Fibroblast of skin of back (primary cell): ENCODE data around the gene ELOVL3.

Experiments used
- DNase-seq: peaks from one replicate; pipeline ENCODE4 v3.0.0-alpha.2; 2013

The ELOVL3 gene

DNA sequence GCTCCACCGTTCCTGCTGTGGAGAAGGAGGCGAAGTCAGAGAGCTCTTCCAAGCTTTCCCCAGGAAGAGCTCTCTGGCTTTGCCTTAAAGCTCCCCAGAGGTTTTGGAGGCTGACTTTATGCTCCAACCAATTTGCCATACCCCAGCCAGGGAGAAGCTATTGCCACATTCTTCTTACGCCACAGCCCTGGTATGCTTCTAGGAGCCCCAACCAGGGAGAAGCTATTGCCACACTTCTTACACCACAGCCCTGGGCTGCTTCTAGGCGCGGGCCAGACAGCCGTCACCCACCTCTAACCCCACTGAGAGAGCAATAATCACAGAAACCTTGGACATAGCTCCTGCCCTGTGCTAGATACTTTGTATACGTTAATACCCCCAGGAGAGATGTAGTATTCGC is 951 bp downstream of the ELOVL3 start:
- no peak for DNase-seq

DNA sequence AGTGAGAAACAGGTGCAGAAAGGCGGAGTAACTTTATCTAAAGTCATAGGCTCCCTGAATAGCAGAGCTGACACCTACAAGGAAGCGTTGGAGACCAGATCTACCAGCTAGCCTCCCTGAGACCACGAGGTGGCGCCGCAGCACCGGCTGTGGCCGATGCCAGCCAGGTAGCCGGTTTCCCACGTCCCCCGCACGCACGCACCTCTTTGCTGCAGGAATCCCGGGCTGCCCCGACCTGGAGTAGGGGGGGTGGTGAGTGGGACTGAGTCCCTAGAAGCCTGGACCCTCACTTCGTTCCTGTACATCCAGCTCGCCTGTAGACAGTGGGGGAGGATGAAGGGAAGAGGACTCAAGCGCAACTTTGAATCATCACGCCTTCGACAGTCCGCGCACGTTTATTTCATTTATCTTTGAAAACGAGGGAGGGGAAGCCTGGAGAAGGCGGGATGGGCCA is 3.7 kb downstream of the ELOVL3 start:
- DNase-seq: peak; percentile 63

DNA sequence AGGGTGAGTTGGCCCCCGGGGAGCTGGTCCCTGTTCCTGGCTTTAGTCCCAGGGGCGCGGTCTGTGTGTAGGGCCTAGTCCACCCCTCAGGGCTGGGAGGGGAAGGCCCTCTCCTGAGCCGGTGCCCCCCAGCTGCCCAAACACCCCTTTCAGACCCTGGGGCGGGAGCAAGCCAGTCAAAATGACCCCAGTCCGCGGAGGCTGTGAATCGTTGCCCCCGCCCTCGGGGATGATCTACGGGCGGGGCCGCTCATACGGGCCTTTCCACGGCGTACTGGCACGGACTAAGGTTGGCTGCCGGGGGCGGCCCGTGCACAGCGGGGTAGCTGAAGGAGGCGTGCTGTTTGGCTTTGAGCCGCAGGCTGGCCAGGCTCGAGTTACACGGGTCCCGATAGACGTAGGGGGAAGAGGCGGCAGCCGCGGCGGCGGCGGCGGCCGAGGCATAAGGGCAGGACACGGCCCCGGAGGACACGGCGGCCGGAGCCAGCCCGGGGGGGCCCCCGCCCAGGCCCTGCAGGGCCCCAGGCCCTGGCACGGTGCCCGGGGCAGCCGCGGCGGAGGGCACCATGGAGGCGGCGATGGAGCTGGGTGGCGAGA is 4.3 kb downstream of the ELOVL3 start:
- DNase-seq: peak; percentile 72

DNA sequence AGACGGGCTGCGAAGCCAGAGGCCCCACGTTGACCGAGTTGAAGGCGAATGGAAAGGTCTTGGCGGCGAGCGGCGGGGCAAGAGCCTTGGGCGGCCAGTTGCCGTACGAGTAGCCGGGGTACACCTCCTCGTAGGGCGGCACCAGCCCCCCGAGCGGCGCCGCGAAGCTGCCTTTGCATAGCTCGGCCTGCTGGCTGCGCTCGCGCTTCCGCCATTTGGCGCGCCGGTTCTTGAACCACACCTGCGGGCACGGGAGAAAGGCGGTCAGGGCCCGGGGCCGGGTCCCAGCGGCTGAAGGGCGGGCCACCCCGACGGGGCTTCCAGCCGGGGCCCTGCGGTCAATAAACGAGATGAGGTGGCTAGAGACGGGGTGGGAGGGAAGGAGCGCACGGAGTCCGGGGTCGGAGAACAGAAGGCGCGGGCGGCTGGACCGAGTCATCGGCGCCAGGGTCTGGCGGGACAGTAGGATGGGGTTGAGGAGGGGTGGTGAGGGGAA is 4.8 kb downstream of the ELOVL3 start:
- DNase-seq: no peak

DNA sequence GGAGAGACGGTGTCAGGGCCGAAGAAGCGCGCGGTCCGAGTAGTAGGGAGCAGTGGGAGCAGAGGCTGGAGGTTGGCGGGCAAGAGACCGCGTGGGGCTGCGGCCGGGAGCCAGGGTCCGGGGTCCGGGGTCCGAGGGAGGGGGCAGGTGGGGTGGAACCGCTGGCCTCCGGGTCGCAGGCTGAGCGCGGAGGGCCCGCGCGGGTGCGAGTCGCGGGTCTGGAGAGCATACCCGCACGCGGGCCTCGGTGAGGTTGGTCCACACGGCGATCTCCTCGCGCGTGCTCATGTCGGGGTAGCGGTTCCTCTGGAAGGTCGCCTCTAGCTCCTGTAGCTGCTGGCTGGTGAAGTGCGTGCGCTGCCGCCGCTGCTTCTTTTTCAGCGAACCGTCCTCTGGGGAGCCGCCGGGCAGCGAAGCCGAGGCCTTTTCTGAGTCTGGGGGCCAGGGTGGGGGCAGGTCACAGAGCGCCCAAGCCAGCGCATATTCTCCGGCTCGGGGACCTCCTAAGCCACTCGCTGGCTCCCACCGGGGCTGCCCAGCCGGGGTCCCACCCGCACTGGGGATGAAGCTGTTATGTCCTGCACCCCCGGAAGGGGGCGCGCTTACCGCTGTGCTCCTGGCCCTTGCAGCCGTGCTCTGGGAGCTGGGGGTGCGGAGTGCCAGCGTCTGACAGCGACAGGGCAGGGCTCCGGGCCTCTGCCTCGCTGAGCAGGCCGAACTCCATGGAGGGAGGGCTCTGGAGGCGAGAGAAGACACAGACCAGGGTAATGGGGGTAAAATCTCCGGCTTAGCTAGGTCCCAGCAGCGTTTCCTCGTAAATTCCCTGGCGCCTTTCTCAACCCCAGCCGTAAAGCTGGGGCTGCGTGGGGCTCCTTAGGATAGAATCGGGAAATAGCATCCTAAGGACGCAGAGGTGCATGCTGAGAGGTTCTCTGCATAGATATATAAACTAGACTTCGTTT is 5.5 kb downstream of the ELOVL3 start:
- DNase-seq: no peak

DNA sequence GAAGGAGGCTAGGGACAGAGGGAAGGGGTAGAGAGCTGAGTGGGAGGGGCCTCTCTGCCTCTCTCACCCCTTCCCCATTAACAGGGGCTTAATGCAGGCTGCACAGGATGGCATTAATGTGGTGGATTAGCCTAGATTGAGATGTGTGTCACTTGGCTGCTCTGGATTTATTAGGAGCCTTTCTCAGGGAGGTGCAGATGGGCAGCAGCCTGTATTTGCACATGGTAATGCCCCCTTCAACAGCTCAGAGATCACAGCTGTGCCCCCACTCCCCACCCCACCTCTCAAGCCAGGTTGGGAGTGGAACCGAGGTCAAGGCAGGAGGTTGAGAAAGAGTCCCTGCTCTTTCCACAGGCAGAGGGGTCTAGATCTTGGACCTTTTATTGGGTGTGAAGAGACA is 7.9 kb downstream of the ELOVL3 start:
- DNase-seq: no peak

DNA sequence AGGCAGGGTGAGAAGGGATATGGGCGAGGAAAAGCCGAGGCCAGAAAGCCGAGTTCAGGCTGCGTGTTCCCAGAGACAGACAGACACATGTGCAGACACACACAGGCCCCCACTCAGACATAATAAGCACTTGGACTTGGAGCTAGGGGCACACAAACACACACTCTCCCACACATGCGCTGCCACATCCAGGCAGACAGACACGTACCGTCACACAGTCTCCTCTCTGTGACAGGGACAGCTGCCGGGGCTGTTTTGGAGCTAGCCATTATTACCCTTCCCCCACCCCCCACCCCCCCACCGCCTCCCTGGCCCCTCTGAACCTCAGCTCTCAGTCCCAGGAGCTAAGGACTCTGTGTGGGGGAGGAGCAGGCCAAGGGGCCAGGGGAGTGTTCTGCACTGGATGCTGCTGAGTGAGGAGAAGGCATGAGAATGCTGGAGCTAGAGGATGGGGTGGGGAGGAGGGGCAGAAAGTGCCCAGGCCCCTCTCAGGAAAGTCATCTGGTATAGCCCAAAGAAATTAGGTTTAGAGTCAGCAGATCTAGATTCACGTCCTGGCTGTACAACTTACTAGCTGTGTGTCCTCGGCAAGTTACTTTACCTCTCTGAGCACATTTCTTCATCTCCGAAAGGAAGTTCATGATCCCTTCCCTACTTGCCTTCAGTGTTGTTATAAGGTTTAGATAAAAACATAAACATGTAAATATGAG is 8.9 kb downstream of the ELOVL3 start:
- DNase-seq: no peak

DNA sequence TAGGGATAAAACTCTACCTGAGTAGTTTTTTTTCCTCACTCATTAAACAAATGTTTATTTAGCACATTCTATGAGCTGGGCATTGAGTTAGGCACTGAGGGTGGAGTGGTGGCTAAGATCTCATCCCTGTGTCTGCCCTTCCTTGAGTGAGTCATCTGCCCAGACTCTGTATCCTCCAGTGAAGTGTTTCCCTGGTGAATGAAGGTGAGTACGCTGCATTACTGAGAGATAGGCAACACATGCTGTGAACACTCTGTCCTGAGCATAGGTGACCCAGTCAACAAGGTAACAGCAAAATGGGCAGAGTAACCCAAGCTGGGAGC is 9.5 kb downstream of the ELOVL3 start:
- no peak for DNase-seq

DNA sequence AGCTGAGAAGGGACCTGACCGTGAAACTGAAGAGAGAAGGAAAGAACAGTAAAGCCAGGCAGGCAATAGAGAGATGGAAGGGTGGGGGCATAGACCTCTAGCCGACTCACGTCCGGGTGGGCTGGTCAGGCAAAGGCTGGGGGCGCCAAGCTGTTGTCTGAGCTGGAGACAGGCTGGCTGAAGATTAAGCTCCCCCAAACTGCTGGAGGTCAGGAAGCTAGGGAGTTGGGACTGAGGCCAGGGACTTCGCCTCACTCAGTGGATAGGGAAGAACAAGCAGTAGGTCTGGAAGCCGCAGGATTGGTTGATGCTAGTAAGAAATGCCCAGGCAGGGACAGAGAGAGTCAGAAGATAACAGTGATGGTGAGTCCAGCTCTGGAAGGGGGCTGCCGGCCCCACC is 9.9 kb downstream of the ELOVL3 start:
- DNase-seq: no peak

DNA sequence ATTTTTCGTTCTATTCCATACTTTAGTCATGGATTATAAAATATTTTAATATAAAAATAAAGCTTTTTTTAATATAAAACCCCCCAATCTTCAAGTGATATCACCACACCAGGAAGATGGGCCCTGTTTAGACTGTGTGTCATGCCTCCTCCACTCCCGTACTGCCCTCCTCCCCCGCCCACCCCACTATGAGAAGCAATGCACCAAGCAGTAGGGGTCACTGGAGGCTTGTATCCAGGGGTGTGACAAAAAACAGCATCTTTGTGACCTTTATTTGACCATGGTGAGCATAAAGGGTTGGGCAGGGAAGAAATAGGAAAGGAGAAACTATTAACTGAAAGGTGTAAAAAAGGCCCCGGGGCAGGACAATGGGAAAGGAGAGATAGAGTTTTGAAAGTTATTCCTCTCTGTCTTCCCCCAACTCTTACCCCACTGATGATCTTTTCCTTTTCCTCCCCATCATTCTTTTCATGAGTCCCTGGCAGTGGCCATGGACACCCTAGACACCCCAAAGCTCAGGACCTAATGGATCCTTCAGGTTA is 11.7 kb downstream of the ELOVL3 start:
- no peak for DNase-seq

DNA sequence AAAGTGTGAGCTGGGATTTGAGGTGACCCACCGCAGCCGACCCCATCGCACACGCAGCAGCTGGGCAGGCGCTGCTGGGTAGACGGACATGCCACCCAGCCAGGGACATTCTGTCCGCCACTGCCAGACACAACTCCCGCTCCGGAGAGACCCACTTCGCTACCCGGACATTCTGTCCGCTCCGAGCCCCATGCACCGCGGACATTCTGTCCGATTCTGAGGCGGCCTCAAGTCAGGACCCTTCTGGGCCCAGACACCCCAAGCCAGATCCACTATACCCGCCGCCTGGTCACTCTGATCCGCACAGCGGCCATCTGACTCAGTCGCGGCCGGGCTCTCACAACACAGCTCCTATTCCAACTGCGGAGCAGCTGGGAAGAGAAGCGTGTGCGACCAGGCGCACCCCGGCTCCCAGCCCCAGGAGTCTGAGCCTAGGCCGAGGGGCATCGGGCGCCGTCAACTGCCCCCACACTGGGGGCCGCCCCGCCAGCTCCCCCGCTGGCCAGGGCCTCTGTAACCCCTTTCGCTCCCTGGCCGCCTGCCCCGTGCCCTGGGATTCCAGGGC is 14.4 kb downstream of the ELOVL3 start:
- no peak for DNase-seq

DNA sequence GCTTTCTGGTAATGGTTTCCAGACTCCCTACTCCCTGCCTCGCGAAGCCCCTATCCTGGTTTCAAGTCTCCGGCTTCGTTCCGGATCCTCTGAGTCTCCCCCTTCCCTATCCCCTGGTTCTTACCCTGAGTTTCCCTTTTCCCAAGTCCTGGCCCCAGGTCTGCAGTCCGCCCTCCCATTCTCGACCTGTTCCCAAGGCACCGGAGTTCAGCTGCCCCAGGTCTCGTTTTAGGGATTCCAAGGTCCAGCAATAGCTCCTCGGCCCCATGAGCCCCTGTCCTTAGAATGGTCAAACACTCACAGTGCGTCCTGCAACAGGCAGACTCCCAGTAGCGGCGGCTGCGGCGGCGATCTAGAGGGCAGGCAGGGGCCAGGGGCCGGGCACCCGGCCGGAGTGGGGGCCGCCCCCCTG is 14.9 kb downstream of the ELOVL3 start:
- no peak for DNase-seq

DNA sequence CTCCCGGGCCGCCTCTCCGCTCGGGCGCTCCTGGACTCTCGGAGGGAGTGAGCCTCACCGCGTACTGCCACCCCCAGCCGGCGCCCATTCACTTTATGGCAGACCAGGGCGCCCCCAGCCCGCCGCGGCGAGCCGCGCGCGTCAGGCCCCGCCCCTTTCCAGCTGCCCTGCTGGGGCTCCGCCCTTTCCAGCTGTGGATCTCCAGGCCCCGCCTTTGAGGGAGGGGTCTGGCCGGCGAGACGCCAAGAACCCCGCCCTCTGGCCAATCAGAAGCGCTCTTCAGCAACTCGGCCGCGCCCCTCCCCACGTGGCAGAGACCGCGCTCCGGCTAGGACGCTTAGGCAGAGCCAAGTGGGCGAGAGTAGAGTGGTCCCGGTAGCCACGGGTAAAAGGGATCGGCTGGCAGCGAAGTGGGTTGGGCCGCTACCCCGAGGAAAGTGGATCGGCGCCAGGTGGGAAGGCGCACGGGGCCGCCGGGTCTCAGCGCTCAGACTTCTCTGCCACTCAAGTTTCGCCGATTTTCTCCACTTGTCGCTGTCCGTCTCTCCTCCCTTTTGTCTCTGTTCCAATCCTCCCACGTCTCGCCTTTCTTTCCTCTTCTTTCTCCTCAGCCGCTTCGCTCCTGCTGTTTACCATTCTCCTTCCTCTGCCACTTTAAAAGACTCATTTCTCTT is 15.5 kb downstream of the ELOVL3 start, which contains the start of gene PITX3:
Gene PITX3, minus strand, starts transcription at position 69 of the 674 bp plus-strand sequence. CDS start 9,432 bp downstream, outside the sequence.
- peak; percentile 87 for DNase-seq

DNA sequence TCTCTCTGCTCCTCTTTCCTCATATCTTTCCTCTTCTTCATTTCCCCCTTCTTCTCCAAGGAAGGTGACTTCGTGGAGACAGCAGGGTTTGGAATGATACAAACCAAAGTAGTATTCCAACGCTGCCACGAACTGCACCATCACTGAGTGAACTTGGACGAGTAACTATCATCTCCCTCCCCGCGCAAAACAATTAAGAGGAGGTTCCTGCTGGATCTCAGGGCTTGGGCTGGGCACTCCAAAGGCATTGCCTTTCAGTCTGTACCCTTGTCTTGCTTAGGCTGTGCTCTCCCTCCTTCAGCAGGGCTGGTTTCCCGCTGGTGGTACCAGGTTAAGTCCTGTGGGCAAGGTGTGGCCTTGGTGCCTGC is 16.0 kb downstream of the ELOVL3 start:
- no peak for DNase-seq

DNA sequence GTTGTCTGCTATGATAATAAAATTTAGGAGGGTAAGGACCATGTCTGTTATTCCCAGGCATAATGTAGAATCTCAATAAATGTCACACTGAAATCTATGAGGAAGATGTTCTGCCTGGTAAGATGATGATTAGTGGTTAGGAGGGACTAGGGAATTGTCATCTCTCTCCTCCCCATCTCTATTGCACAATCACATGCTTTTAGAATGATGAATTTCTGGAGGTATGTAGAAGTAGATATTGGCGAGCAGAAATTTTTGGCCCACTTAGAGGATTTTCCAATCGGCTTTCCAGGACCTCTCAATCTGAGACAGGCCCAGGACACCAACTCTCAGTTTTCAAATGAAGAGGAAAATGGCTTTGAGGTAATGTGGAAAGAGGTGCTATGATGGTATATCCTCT is 17.2 kb downstream of the ELOVL3 start:
- peak; percentile 84 for DNase-seq

DNA sequence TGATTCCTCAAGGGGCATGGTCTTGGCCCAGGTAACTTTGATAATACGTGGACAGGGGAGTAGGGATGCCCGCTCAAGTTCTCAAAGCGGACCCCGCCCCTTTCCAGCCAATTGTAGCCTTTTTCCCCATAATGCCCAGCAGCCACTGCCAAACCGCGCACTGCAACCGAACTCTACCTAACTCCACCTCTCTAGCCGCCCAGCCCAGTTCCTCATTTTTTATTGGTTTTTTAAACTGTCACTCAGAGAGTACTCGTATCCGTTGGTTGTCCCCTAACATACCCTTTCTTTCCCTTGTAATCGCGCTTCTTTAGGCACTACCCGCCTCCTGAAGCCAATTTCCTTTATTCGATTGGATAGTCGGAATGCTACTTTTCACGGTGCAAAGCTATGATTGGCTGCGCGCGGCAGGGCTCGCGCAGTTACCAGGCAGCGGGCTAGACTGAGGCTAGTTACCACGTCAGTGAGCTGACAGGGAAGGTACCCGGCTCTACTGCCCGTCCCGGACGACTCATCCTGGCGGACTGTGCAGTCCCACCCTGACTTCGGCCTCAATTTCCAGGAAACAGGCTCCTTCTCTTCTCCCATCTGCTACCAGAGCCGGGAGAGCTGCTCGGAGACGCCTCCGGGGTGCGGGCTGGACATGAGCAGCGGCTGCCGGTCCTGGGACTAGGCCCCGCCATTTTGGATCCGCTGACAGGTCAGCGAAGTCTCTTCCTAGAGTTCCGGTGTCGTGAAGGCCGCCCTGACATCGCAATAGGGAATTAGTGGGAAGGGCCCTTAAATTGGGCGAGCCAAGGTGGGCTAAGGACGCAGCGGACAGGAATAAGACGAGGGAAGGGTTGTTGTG is 19.2 kb downstream of the ELOVL3 start, which contains the start of gene GBF1:
Gene GBF1, plus strand, starts transcription at position 451 of the 850 bp plus-strand sequence. CDS start 13,407 bp downstream, outside the sequence.
- DNase-seq: peak; percentile 100

DNA sequence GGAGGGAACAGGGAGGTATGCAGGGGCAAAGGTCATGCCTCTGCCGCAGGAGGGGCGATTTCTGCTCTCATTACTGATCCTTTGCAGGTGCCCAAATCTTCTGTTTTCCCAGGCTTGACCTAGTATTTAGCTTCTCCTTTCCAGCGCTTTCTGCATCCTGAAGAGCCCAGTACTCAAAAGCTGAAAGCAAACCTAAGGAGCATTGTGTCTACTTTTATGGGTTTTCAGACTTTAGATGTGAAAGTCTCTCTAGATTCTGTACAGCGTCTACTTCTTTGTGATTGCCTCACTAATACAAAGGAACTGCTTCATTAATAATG is 19.8 kb downstream of the ELOVL3 start:
- no peak for DNase-seq

DNA sequence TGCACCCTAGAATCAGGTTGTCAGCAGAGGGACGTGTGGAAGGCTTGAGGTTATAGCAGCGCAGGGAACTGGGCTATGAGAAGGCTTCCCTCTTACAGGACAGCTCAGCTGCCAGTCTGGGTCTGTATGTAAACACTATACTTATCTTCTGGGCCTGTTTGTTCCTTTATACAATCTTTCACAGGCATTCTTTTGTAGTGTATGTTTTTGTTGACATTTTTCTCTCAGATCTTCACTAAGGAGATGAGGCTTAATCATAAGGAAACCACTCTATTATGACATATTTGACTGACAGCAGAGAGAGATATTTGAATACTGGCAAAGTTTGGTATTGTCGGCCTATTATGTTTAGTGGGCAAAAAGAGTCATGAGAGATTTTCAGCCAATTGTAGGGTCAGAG is 20.2 kb downstream of the ELOVL3 start:
- DNase-seq: peak; percentile 31

DNA sequence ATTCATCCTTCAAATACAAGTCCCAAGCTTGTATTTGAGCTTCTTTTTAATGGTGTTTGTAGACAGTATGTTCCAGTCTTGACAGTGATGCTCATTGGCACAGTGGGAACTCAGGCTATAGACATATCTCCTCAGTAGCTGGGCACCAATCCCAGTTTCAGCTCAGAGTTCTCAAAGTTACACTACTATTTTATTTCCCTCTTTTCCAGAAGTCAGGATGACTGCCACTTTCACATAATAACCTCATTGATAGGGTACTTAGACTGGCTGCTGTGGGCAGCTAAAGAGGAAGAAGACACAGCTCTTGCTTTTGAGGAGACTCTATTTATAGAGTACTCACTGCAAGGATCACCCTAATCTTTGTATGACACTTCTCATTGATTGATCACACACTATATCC is 21.6 kb downstream of the ELOVL3 start:
- no peak for DNase-seq

DNA sequence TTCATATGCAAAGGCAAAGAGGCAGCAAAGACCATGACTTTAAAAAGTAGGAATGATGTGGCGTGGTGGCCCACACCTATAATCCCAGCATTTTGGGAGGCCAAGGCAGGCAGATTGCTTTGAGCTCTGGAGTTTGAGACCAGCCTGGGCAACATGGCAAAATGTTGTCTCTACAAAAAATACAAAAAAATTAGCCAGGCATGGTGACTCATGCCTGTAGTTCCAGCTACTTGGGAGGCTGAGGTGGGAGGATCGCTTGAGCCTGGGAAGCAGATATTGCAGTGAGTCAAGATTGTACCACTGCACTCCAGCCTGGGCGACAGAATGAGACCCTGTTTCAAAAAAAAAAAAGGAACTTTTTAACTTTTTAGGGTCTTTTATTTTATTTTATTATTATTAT is 26.4 kb downstream of the ELOVL3 start:
- DNase-seq: peak; percentile 50

DNA sequence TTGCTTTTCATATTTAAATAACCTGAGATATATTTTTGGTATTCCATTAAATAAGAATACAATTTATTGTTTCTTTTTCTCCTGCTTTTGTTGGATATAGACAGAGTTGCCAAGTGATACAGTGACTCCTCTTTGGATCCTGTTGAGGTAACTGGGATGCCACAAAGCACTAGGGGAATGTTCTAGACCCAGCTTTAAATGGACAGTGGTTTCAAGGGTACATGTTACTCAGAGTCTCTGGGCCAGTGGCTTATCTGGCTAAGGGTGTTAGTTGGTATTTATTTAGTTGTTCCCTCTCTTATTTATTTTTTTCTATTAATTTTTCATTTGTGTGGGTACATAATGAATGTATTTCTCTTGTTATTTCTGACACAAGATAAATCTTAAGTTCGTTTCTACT is 28.3 kb downstream of the ELOVL3 start:
- DNase-seq: no peak
